Measurements from ENCODE around the gene NKX6-2.
"Not testable (repeated sequence)": the region's sequence is repeated elsewhere in the genome, so short reads cannot be mapped to it uniquely, and the experiment has no call there.

The NKX6-2 gene

DNA sequence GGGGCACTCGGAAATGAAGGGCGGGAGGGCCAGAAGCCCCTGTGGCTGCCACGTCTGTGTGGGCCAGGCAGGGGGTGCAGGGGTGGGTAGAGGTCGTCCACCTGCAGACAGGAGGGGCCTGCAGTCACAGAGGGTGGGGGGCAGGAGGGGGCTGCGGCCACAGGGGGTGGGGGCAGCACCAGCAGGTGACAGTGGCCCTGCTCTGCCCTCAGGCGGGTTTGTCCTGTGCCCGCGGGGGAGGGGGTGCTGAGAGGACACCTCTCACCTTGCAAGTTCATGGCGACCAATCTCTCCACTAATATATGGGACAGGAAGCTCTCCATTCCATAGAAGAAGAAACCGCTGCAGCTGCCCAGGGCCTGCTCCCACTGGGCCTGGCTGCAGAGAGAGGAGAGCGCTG is 26.6 kb upstream of the NKX6-2 start:
- DNase-seq: no peak

DNA sequence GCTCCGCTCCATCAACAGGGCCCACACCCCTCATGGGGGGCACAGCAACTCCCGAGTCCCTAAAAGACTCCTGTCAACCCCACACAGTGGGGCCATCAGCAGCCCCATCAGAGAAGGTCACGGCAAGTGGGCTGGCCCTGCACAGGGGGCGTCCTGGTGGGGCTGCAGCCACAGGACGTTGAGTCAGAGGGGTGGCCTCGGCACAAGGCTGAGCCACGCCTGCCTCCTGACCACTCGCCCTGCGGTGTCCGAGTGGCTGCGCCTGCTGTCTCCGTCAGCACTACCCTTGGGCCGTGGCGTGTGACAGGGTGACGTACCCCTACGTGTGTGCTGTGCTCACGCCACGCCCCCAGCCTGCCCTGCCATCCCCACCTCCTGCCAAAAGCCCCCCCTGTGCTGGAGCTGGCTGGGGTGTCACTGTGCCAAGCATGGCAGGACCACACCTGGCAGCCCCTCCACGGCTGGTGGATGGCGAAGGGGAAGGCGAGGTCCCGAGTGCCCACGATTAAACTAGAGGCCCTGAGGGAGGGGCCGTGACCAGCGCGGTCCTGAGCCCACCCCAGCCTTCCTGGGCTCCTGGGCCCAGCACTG is 26.0 kb upstream of the NKX6-2 start:
- DNase-seq: no peak

DNA sequence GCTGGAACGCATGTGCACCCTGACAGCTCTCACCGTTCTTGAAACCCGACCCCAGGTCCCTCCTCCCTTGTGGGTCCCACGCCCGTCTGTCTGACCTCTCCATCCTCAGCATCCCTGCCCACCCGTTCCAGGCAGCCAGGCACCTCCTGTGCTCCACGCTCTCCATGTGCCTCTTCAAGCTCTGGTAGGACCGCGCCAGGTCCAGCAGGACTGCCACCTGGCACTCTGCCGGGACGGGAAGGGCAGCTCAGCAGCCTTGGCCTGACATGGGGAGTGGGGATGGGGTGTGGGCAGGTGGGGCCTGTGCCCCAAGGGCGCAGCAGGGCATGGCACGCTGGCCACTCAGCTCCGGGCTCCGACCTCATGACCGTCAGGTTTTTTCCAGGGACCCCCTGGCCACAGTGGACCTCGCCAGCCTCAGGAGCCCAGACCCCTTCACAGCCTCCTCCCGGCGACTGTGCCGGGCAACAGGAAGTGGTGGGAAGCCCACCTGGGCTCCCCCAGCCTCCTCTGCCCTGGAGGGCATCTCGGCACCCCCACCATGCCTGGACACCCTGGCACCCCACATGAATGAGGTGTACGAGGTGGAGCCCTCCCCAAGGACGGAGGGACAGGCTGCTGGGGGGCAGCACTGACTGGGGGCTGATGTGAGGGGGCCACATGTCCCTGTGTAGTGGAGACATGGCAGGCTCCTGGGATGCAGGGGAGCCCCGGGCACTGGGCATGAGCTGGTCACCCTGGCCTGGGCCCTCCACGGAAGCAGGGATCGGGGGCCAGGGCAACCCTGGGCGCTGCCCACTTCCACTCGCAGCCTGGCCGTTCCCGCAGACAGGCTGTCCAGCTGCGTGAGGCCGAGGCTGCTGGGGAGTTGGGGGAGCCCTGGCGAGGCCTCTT is 25.1 kb upstream of the NKX6-2 start:
- no peak for DNase-seq

DNA sequence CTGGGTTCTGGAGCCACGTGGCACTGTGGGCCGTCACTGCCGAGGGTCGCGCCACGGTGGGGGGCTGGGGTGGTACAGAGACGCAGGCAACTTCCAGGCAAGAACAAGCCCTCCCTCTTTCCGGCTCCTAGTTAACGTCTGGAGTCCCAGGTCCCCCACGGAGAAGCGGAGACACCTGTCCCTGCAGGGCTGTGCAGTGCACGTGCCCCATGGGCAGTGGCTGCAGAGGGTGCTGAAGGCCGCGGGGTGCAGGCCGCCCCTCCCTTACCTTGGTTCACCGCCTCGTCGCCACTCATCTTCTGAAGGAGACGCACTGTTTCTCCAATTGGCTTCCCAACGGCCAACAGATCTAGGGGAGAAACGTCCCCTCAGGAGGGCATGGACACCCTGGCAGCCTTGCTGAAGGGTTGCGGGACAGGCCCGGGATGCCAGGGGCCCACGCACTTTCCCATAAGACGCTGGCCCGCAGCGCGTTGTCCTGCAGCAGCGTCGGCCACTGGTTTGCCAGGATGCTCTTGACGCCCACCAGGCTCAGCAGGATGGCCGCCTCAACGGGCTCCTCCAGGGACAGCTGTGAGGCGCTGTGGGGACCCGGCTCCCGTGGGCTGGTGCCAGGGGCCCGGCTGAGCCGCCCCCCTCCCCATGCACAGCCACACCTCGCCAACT is 24.3 kb upstream of the NKX6-2 start:
- no peak for DNase-seq

GRCh38 chr10:132809232-132810140 is 23.5 kb upstream of the NKX6-2 start:
- DNase-seq: no peak

DNA sequence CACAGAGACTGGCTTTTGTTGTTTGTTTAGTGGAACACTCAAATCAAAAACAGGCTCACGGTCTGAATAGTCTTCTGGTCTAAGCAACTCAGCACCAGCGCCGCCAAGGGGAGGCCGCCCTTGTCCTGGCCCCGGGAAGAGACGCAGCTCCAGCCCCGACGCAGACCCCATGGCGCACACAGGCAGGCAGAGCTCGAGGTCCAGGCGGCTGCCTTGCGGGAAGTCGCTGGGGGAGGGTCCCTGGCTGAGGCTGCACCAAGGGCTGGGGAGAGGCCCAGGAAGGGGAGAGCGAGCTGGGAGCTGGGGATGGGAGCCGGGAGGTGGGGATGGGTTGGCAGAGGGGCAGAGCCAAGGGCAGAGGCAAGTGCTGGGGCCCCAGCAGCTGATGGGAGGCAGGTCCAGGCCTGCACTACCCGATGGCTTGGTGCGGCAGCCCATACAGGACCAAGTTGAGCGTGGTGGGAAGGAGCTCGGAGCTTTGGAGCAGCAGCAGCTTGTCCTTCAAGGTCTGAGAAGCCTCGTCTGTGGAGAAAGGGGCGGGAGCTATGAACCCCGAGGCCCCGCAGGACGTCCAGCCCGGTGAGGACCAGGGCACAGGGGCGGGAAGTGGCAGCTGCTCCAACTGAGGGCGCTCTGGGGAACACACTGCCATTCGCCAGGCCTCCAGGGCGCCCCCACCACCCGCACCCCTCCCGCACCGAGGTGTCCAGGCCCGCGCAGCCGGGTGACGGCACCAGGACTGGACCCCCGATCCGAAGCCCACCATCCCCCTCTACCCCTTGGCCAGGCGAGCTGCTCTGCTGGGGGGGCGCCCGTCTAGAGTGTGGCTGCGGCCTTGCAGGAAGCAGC is 22.7 kb upstream of the NKX6-2 start:
- DNase-seq: no peak

GRCh38 chr10:132807621-132808049 is 21.7 kb upstream of the NKX6-2 start:
- DNase-seq: no peak

GRCh38 chr10:132806561-132807003 is 20.6 kb upstream of the NKX6-2 start:
- DNase-seq: no peak

GRCh38 chr10:132806110-132806509 is 20.2 kb upstream of the NKX6-2 start:
- DNase-seq: no peak

- no peak for DNase-seq
Observed at GRCh38 chr10:132805599-132805998, 19.7 kb upstream of the NKX6-2 start.

- DNase-seq: no peak
Observed at GRCh38 chr10:132804785-132805426, 19.0 kb upstream of the NKX6-2 start.

DNA sequence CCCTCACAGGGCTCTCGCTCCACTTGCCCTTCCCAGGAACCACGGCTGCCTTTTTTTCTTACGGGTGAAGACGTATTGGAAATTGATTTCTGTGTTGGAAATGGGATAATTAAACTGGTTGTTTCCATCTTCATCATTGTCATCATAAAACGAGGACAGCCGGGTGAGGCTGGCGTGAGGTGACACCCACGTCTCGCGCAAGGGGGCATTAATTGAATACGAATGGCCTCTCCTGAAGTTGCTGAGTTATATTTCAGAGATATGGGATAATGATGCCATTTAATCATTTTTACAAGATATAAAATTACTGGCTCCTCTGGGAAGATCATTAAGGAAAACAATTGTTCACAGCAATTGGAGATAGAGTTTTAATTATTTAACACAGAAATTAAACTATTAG is 18.3 kb upstream of the NKX6-2 start:
- DNase-seq: no peak

DNA sequence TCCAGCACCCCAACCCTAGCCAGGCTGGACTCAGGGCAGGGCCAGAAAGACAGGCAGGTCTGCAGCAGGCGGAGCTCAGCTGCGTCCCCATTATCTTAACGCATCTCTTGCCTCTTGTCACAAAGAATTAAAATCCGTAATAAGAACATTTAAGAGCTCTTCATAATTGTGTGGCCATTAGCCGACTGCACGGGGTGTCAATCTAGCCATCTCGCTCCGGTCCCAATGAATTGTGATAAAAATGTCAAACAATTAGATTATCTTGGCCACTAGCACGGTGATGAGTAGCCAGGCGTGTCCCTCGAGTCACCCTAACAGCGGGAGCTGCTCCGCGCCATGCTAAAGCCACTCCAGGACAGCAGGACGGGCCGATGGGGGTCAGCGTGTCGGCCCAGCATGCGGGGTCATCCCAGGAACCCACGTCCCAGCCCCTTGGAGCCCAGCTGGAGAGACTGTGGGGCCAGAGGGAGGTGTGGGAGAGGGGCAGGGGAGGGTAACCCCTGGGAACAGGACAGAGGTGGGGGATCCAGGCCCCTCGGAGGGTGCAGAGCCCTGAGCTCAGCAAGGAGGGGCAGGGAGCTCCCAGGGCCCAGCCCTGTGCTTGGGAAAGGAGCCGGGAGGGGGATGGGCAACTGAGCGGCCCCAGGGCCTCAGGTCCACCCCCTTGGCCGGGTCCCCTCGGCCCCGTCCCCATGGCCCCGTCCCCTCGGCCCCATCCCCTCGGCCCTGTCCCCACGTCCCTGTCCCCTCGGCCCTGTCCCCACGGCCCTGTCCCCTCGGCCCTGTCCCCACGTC is 17.7 kb upstream of the NKX6-2 start:
- DNase-seq: no peak

DNA sequence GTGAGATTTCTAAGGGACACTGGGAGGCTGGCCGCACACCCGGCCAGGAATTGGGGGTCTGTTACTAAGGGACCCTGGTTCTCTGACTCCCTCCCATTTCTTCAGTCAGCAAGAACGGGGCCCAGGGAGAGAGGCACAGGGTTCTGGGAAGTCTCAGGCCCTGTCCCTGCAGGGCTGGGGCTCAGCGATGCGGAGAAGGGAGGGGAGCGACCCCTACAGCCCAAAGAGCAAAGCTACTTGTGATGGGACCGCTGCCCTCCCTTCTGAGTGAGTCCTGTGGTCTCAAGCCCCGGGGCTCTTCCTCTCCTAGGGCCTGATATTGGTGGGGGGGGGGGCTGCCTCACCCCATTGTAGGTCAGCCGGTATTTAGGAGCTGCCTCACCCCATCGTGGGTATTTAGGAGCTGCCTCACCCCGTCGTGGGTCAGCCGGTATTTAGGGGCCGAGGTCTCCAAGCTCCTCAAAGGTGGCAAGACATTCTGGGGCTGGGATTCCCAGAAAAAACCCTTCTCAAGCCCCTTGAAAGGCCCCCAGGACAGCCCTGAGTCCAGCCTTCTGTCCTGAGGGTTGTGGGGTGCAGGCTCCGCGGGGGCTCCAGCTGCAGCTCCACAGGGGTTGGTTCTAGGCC is 16.9 kb upstream of the NKX6-2 start:
- no peak for DNase-seq

DNA sequence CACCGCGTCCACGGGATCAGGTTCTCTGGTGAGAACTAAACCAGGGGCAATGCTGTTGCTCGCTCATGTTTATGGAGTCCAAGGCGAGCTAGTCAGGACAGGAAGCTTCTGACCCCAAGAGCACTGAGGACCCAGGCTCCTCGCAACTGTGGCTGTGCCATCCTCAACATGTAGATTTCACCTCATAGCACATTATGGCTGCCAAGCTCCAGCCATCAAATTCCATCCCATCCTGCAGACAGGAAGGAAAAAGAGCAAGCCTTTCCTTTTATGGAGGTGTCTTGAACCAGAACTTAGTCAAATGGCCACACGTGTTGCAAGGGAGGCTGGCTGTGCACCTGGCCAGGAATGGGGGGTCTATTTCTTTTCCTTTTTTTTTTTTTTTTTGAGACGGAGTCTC is 16.1 kb upstream of the NKX6-2 start:
- DNase-seq: no peak

DNA sequence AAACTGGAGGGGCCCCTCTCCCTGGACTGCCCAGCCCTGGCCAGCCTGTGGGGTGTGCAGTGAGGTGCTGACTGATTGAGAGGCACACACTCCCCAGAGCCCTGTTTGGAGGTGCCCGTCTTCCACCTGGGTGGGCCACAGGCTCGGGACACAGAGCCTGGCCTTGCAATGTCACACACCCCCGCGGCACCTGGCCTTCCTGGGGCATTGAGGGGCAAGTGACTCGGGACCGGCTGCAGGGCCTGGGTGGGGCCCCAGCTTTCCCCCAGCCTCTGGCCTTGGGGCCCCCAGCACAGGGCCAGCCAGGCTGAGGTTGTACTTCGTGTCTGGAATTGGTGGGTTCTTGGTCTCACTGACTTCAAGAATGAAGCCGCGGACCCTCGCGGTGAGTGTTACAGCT is 13.9 kb upstream of the NKX6-2 start:
- DNase-seq: no peak

DNA sequence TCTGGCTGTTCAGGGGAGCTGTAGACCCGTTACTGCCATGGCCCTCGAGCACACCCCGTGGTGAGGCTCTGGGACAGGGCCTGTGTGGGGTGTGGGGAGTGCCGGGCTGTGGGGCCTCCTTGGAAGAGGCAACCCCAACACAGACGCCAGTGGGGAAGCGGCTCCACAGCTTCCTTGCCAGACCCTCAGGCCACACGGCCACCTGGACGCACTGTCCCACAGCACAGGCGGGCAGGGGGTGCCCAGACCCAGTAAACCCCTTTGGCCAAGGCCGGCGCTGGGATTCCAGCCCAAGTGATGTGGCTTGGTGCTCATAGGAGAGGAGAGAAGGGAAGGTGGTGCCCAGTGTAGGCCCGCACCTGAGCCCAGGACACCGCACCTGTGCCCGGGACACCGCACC is 12.9 kb upstream of the NKX6-2 start:
- DNase-seq: no peak

GRCh38 chr10:132798403-132798802 is 12.5 kb upstream of the NKX6-2 start:
- no peak for DNase-seq

- DNase-seq: not testable (repeated sequence)
Observed at GRCh38 chr10:132797986-132798385, 12.0 kb upstream of the NKX6-2 start.

- DNase-seq: no peak
Observed at GRCh38 chr10:132796846-132797245, 10.9 kb upstream of the NKX6-2 start.
